Neuron (in vitro differentiated cells): ENCODE results near the gene DRC7.

Experiments used
- H2AFZ ChIP-seq: one replicate; pipeline ENCODE4 v1.6.1; 2013; ENCODE audit warnings: low read depth, mild to moderate bottlenecking, inconsistent platforms, low read length, moderate library complexity
- H3K27me3 ChIP-seq: one replicate; pipeline ENCODE4 v1.6.1; 2013; ENCODE audit warnings: low read length; ENCODE audit not compliant: insufficient read depth
- H3K36me3 ChIP-seq: one replicate; pipeline ENCODE4 v1.6.1; 2013; ENCODE audit warnings: low read length; ENCODE audit not compliant: insufficient read depth
- H3K4me1 ChIP-seq: one replicate; pipeline ENCODE4 v1.6.1; 2013; ENCODE audit warnings: low read length; ENCODE audit not compliant: insufficient read depth
- H3K4me3 ChIP-seq: 2 replicates; pipeline ENCODE4 v1.5.1; 2013; ENCODE audit warnings: mild to moderate bottlenecking, low read length, moderate library complexity
- H3K9me3 ChIP-seq: one replicate; pipeline ENCODE4 v1.6.1; 2013; ENCODE audit warnings: low read length

DRC7 gene

DNA sequence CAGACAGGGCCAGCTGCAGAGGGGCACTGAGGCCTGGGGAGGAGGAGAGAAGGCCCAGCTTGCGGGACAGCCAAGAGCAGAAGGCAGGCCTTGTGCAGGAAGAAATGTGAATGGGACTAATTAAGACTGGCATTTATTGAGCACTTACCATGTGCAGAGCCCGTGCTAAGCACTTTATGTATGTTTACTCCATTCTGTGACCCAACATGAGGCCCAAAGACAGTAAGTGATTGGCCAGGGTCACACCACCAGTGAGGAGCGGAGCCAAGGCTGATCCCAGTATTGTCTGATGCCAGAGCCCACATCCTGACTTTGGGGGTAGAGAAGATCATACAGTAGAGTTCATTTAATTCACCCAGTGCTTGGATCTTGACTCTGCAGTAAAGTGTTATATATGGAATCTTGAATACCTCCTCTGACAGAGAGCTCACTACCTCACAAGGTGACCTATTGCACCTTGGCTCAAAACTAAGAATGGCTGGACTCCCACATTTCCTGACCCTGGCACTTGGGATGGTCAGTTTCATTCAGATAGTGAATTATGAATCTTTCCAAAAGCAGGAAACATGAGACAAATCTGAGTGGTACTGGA lies 54.6 kb downstream of the DRC7 start:
- Histone ChIP-seq H3K9me3 (no peaks in the 10 kb centered on the region), H3K27me3 (no peaks in the 10 kb centered on the region), H3K4me1 (no peaks in the 10 kb centered on the region), H3K4me3 (no peak overlapping the region), H3K36me3 (peaks cover 42% of the 10 kb centered on the region), H2AFZ (no peak overlapping the region)

DNA sequence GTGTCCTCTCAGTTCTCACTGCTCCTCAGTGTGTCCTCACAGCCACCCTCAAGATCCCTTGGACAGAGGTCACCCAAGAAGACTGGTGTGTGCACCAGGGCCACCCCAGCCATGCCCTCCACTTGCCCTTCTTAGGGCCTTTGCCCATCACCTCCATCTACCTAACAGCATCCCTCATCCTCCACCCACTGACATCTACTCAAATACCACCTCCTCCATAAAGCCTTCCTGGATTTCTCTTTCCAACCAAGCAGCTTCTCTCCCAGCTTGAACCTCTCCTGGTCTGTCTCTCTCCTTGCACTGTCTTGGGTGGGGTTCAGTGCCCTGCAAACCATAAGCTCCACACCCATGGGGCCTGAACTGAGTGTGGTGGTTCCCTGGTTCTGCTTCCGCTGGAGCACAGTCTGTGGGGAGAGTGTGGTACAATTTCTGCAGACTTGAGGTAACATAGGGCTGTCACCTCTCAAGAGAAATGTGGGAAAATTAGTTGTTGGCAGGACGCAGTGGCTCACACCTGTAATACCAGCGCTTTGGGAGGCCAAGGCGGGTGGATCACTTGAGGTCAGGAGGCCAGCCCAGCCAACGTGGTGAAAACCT lies 55.3 kb downstream of the DRC7 start:
- Histone ChIP-seq H3K9me3 (no peaks in the 10 kb centered on the region), H3K36me3 (peaks cover 36% of the 10 kb centered on the region), H3K4me3 (no peak overlapping the region), H3K27me3 (no peaks in the 10 kb centered on the region), H2AFZ (no peak overlapping the region), H3K4me1 (no peaks in the 10 kb centered on the region)

- Histone ChIP-seq H3K27me3 (no peaks in the 10 kb centered on the region), H3K4me1 (no peaks in the 10 kb centered on the region), H3K9me3 (no peaks in the 10 kb centered on the region), H3K36me3 (peaks cover 46% of the 10 kb centered on the region), H2AFZ (no peak overlapping the region), H3K4me3 (no peak overlapping the region)
Measured at GRCh38 chr16:57750796-57751538, 56.4 kb downstream of the DRC7 start.

DNA sequence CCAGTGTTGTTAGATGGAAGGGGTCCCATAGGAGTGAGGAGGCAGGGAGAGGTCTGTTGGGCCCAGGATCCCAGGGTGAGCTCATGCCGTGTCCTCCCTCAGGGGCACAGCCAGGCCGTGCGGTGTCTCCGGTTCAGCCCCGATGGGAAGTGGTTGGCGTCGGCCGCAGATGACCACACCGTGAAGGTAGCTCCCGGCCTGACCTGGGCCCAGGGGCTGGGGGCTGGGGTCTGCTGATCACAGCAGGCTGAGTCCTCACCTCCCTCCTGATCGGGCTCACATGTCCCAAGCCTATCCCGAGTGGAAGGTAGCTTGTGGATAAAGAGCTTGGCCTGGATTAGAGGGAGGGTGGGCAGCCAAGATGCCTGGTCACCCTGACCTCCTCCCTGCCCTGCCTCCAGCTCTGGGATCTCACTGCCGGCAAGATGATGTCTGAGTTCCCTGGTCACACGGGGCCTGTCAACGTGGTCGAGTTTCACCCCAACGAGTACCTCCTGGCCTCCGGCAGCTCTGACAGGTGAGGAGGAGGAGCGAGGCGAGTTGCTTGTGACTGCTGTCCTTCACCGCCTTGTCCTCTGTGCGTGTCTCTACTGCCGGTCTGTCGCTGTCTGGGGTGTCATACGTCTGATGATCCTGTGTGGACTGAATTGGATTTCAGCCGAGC lies 57.1 kb downstream of the DRC7 start:
- Histone ChIP-seq H3K9me3 (no peaks in the 10 kb centered on the region), H2AFZ (no peak overlapping the region), H3K4me3 (no peak overlapping the region), H3K4me1 (no peaks in the 10 kb centered on the region), H3K36me3 (peaks cover 48% of the 10 kb centered on the region), H3K27me3 (no peaks in the 10 kb centered on the region)

GRCh38 chr16:57752203-57752580 lies 57.6 kb downstream of the DRC7 start:
- peaks cover 48% of the 10 kb centered on the region for H3K36me3 ChIP-seq
- H3K9me3 ChIP-seq, result no peaks in the 10 kb centered on the region
- no peak overlapping the region for H3K4me3 ChIP-seq
- H3K27me3 ChIP-seq, result no peaks in the 10 kb centered on the region
- H2AFZ ChIP-seq, result no peak overlapping the region
- H3K4me1 ChIP-seq, result no peaks in the 10 kb centered on the region

DNA sequence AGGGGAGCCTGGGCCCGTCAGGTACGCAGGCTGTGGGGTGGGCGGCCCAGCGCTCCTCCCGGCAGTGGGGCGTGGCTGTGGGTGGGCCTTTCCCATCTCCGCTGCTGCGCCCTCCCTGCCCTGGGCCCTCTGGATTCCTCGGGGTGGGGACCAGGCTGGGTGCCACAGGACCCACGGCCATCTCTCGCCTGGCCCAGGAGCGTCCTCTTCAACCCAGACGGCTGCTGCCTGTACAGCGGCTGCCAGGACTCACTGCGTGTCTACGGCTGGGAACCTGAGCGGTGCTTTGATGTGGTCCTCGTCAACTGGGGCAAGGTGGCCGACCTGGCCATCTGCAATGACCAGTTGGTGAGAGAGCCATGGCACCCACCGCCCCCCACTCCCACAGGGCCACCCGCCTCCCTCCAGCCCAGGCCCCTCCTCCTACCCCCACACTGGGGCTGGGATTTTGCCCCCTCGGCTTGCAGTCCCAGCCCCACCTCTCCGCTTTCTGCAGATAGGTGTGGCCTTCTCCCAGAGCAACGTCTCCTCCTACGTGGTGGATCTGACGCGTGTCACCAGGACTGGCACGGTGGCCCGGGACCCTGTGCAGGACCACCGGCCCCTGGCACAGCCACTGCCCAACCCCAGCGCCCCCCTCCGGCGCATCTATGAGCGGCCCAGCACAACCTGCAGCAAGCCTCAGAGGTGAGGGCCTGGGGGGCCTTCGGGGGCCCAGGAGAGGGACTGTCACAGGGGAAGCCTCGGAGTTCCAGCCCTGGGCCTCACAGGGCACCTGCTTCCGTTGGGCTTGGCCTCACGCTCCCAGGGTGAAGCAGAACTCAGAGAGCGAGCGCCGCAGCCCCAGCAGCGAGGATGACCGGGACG lies 58.2 kb downstream of the DRC7 start:
- H2AFZ ChIP-seq, result no peak overlapping the region
- no peaks in the 10 kb centered on the region for H3K4me1 ChIP-seq
- H3K9me3 ChIP-seq, result no peaks in the 10 kb centered on the region
- H3K27me3 ChIP-seq, result no peaks in the 10 kb centered on the region
- no peak overlapping the region for H3K4me3 ChIP-seq
- peaks cover 44% of the 10 kb centered on the region for H3K36me3 ChIP-seq

- H3K36me3 ChIP-seq, result peaks cover 42% of the 10 kb centered on the region
- no peak overlapping the region for H3K4me3 ChIP-seq
- no peaks in the 10 kb centered on the region for H3K4me1 ChIP-seq
- H3K27me3 ChIP-seq, result no peaks in the 10 kb centered on the region
- no peak overlapping the region for H2AFZ ChIP-seq
- no peaks in the 10 kb centered on the region for H3K9me3 ChIP-seq
Measured at GRCh38 chr16:57753448-57754353, 59.1 kb downstream of the DRC7 start.

- H3K9me3 ChIP-seq, result no peaks in the 10 kb centered on the region
- H3K4me1 ChIP-seq, result no peaks in the 10 kb centered on the region
- peaks cover 42% of the 10 kb centered on the region for H3K36me3 ChIP-seq
- no peak overlapping the region for H2AFZ ChIP-seq
- no peak overlapping the region for H3K4me3 ChIP-seq
- H3K27me3 ChIP-seq, result no peaks in the 10 kb centered on the region
Measured at GRCh38 chr16:57754354-57755060, 59.9 kb downstream of the DRC7 start.

DNA sequence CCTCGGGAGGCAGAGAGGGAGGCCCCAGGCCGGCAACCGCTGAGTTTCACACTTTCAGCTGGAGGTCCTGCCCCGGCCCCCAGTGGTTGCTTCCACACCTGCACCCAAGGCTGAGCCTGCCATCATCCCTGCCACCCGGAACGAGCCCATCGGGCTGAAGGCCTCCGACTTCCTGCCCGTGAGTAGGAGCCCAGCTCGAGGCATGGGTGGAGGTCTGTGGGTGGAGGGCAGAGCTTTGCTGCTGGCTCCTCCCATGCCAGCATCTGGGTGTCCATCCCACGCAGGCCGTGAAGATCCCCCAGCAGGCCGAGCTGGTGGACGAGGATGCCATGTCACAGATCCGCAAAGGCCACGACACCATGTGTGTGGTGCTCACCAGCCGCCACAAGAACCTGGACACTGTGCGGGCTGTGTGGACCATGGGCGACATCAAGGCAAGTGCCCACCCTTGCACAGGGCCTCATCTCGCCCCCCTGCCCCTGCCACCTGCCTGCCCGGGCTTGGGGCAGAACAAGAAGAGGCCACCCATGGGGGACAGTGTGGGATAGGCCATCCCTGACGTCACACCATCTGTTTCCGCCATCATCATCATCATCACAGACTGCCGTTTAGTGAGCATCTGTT lies 60.6 kb downstream of the DRC7 start:
- Histone ChIP-seq H3K4me1 (no peaks in the 10 kb centered on the region), H3K36me3 (peaks cover 39% of the 10 kb centered on the region), H3K27me3 (no peaks in the 10 kb centered on the region), H3K4me3 (no peak overlapping the region), H3K9me3 (no peaks in the 10 kb centered on the region), H2AFZ (no peak overlapping the region)

DNA sequence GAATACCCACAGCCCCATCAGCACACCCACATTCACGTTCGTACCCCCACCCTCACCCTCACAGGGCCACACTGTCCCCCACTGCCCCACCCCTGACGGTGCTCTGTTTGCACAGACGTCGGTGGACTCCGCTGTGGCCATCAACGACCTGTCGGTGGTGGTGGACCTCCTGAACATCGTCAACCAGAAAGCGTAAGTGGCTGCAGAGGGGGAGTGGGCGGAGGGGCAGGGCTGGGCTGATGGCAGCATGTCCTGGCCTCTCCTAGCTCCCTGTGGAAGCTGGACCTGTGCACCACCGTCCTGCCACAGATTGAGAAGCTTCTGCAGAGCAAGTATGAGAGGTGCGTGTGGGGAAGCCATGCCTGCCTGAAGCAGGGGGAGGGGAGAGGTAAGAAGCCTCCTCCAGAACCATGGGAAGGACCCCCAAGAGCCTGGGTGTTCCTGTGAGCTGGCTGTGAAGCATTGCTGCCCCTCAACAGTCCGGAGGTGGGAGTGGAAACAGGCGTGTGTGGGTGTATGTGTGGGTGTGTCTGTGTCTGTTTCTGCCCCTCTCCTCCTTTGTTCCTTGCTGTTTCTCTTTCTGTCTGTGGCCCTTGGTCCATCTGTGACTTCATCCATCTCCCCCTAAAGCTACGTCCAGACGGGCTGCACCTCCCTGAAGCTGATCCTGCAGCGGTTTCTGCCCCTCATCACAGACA lies 61.3 kb downstream of the DRC7 start:
- Histone ChIP-seq H3K4me3 (no peak overlapping the region), H2AFZ (no peak overlapping the region), H3K27me3 (no peaks in the 10 kb centered on the region), H3K9me3 (no peaks in the 10 kb centered on the region), H3K4me1 (no peaks in the 10 kb centered on the region), H3K36me3 (peaks cover 37% of the 10 kb centered on the region)
